ENCODE measurements around the gene AGRN. TPM values are rescaled to one million over a fixed set of nuclear protein-coding genes. Genes with fewer than 3 reads are reported as not detected.

AGRN gene
- total RNA-seq, 1 donor from 2014 or later = 166 TPM

GRCh38 chr1:1033009-1033587 lies 13.2 kb downstream of the AGRN start:
- peaks cover 6% of the 10 kb centered on the region for H3K27me3 Mint-ChIP-seq
- H3K36me3 Mint-ChIP-seq = no peaks in the 10 kb centered on the region
- peaks cover 10% of the 10 kb centered on the region for H3K4me1 Mint-ChIP-seq (ENCODE audit: unreplicated experiment)
- no peaks in the 10 kb centered on the region for H3K9me3 Mint-ChIP-seq
- DNase-seq (ENCODE audit: extremely low spot score, unreplicated experiment) = peak; percentile 94
- TF ChIP-seq CTCF (conservative IDR thresholded peaks at IDR 0.05) = peak; percentile 92
- no peak overlapping the region for H3K27ac Mint-ChIP-seq
- H3K4me3 Mint-ChIP-seq = peak overlapping the region; percentile 70

- H3K4me1 Mint-ChIP-seq (ENCODE audit: unreplicated experiment) = peaks cover 16% of the 10 kb centered on the region
- DNase-seq (ENCODE audit: extremely low spot score, unreplicated experiment) = no peak
- TF ChIP-seq CTCF (conservative IDR thresholded peaks at IDR 0.05) = no peak
- peaks cover 13% of the 10 kb centered on the region for H3K27me3 Mint-ChIP-seq
- H3K9me3 Mint-ChIP-seq = no peaks in the 10 kb centered on the region
- H3K4me3 Mint-ChIP-seq = no peak overlapping the region
- H3K36me3 Mint-ChIP-seq = no peaks in the 10 kb centered on the region
- H3K27ac Mint-ChIP-seq = no peak overlapping the region
Measured at GRCh38 chr1:1033731-1034438, 14.0 kb downstream of the AGRN start.

- Mint-ChIP-seq H3K4me1 (ENCODE audit: unreplicated experiment) (peaks cover 18% of the 10 kb centered on the region), H3K27me3 (peaks cover 17% of the 10 kb centered on the region), H3K36me3 (no peaks in the 10 kb centered on the region), H3K9me3 (no peaks in the 10 kb centered on the region), H3K27ac (no peak overlapping the region), H3K4me3 (peak overlapping the region; percentile 77)
- no peak for DNase-seq (ENCODE audit: extremely low spot score, unreplicated experiment)
- no peak for TF ChIP-seq CTCF (conservative IDR thresholded peaks at IDR 0.05)
Measured at GRCh38 chr1:1034439-1034781, 14.5 kb downstream of the AGRN start.

GRCh38 chr1:1035291-1035943 lies 15.5 kb downstream of the AGRN start:
- TF ChIP-seq CTCF (conservative IDR thresholded peaks at IDR 0.05) = no peak
- peaks cover 22% of the 10 kb centered on the region for H3K27me3 Mint-ChIP-seq

GRCh38 chr1:1037366-1038327 lies 17.7 kb downstream of the AGRN start:
- no peaks in the 10 kb centered on the region for H3K9me3 Mint-ChIP-seq
- DNase-seq (ENCODE audit: extremely low spot score, unreplicated experiment) = no peak
- peaks cover 15% of the 10 kb centered on the region for H3K27me3 Mint-ChIP-seq
- no peak overlapping the region for H3K27ac Mint-ChIP-seq
- no peak for TF ChIP-seq CTCF (conservative IDR thresholded peaks at IDR 0.05)
- peaks cover 11% of the 10 kb centered on the region for H3K4me1 Mint-ChIP-seq (ENCODE audit: unreplicated experiment)
- no peaks in the 10 kb centered on the region for H3K36me3 Mint-ChIP-seq
- no peak overlapping the region for H3K4me3 Mint-ChIP-seq

More at GRCh38 chr1:1035291-1035943, 15.5 kb downstream of the AGRN start:
- no peak overlapping the region for H3K27ac Mint-ChIP-seq
- no peaks in the 10 kb centered on the region for H3K9me3 Mint-ChIP-seq
- DNase-seq (ENCODE audit: extremely low spot score, unreplicated experiment) = no peak
- H3K36me3 Mint-ChIP-seq = no peaks in the 10 kb centered on the region
- H3K4me1 Mint-ChIP-seq (ENCODE audit: unreplicated experiment) = peaks cover 22% of the 10 kb centered on the region
- H3K4me3 Mint-ChIP-seq = no peak overlapping the region
